Measurements from ENCODE around the gene CREB5. TPM values are rescaled to one million over a fixed set of nuclear protein-coding genes. Genes with fewer than 3 reads are reported as not detected.

Gene CREB5
- total and polyA plus RNA-seq, 2 experiments from 2014 or later = 2.4 to 4.4 TPM

- Histone ChIP-seq H3K4me1 (ENCODE audit: insufficient read depth) (no peaks in the 10 kb centered on the region), H2AFZ (no peak overlapping the region), H3F3A (replicated peaks; ENCODE audit: low read depth) (no peaks in the 10 kb centered on the region), H3K4me3 (no peak overlapping the region), H3K79me2 (replicated peaks; ENCODE audit: insufficient read depth) (no peaks in the 10 kb centered on the region), H4K20me1 (replicated peaks; ENCODE audit: insufficient read depth) (no peaks in the 10 kb centered on the region), H3K9me2 (ENCODE audit: insufficient read depth) (no peaks in the 10 kb centered on the region), H3K36me3 (ENCODE audit: insufficient read depth) (no peaks in the 10 kb centered on the region), H3K4me2 (no peak overlapping the region), H3K27ac (ENCODE audit: low read depth) (no peak overlapping the region), H3K27me3 (ENCODE audit: insufficient read depth) (no peaks in the 10 kb centered on the region)
- H3K9me3 Mint-ChIP-seq = no peaks in the 10 kb centered on the region
- no peak overlapping the region for H3K4me3 Mint-ChIP-seq
- no peak for ATAC-seq
- H3K27me3 Mint-ChIP-seq (ENCODE audit: insufficient read depth, low read depth, poor library complexity) = no peaks in the 10 kb centered on the region
- no peak overlapping the region for H3K27ac Mint-ChIP-seq
- H3K36me3 Mint-ChIP-seq (ENCODE audit: low read depth) = no peaks in the 10 kb centered on the region
- TF ChIP-seq POLR2AphosphoS5 (IDR thresholded peaks at IDR 0.05; ENCODE audit: low read depth) (no peak), CREB1 (CRISPR knock-in tag; IDR thresholded peaks at IDR 0.05; ENCODE audit: low read depth) (no peak), EZH2phosphoT487 (IDR thresholded peaks at IDR 0.05; ENCODE audit: unreplicated experiment) (no peak), ZNF114 (CRISPR knock-in tag; IDR thresholded peaks at IDR 0.05) (no peak), REST (IDR thresholded peaks at IDR 0.05; ENCODE audit: unreplicated experiment) (no peak), EZH2 (IDR thresholded peaks at IDR 0.05; ENCODE audit: low read depth, unreplicated experiment) (no peak), ZNF331 (CRISPR knock-in tag; IDR thresholded peaks at IDR 0.05; ENCODE audit: low read depth) (no peak), NANOG (IDR thresholded peaks at IDR 0.05; ENCODE audit: borderline replicate concordance) (no peak), STAT1 (IDR thresholded peaks at IDR 0.05; ENCODE audit: unreplicated experiment) (no peak), ZNF462 (CRISPR knock-in tag; IDR thresholded peaks at IDR 0.05) (no peak), JUNB (IDR thresholded peaks at IDR 0.05; ENCODE audit: unreplicated experiment) (no peak)
- TF ChIP-seq, protein P1, sequence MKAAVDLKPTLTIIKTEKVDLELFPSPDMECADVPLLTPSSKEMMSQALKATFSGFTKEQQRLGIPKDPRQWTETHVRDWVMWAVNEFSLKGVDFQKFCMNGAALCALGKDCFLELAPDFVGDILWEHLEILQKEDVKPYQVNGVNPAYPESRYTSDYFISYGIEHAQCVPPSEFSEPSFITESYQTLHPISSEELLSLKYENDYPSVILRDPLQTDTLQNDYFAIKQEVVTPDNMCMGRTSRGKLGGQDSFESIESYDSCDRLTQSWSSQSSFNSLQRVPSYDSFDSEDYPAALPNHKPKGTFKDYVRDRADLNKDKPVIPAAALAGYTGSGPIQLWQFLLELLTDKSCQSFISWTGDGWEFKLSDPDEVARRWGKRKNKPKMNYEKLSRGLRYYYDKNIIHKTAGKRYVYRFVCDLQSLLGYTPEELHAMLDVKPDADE (IDR thresholded peaks at IDR 0.05) = no peak
- TF ChIP-seq, protein P2, sequence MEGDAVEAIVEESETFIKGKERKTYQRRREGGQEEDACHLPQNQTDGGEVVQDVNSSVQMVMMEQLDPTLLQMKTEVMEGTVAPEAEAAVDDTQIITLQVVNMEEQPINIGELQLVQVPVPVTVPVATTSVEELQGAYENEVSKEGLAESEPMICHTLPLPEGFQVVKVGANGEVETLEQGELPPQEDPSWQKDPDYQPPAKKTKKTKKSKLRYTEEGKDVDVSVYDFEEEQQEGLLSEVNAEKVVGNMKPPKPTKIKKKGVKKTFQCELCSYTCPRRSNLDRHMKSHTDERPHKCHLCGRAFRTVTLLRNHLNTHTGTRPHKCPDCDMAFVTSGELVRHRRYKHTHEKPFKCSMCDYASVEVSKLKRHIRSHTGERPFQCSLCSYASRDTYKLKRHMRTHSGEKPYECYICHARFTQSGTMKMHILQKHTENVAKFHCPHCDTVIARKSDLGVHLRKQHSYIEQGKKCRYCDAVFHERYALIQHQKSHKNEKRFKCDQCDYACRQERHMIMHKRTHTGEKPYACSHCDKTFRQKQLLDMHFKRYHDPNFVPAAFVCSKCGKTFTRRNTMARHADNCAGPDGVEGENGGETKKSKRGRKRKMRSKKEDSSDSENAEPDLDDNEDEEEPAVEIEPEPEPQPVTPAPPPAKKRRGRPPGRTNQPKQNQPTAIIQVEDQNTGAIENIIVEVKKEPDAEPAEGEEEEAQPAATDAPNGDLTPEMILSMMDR (conservative IDR thresholded peaks at IDR 0.05; ENCODE audit: low read depth in 2 of 2) = no peak
- peaks cover 20% of the 10 kb centered on the region for H3K4me1 Mint-ChIP-seq
- DNase-seq (ENCODE audit: low spot score) = no peak
These were observed 336.0 kb downstream of the CREB5 start for GRCh38 chr7:28748346-28748745.
